ENCODE data around the gene KRT222.

Gene KRT222

DNA sequence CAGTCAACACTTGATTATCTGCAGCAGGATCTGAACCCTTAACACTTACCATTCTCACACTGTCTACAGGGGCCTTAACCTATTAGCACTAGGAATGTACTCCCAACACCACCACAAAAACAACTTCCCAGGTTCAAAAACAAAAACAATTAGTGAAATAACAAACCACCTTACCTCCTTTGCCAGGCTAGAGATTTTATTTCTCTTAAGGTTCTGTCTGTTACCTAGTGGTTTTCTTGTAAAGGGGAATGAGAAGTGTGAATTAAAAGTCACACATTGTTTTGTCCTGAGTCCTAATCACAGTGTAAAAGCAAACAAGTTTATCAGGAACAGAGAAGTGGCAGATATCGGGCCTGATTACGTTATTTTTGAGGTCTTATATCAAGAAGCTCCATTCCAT lies 27.0 kb downstream of the KRT222 start:
- no peak overlapping the region for H3K27ac ChIP-seq
- H3K4me2 ChIP-seq: no peak overlapping the region
- no peaks in the 10 kb centered on the region for H3K4me1 ChIP-seq
- no peak for TF ChIP-seq Cebpa-rat (IDR thresholded peaks at IDR 0.05)
- no peak overlapping the region for H3K4me3 ChIP-seq
- peaks cover 99% of the 10 kb centered on the region for H3K36me3 ChIP-seq
- H3K9me3 ChIP-seq: no peaks in the 10 kb centered on the region
- H4K20me1 ChIP-seq: peaks cover 64% of the 10 kb centered on the region
- H3K9ac ChIP-seq: no peak overlapping the region
- H3K27me3 ChIP-seq: no peaks in the 10 kb centered on the region

DNA sequence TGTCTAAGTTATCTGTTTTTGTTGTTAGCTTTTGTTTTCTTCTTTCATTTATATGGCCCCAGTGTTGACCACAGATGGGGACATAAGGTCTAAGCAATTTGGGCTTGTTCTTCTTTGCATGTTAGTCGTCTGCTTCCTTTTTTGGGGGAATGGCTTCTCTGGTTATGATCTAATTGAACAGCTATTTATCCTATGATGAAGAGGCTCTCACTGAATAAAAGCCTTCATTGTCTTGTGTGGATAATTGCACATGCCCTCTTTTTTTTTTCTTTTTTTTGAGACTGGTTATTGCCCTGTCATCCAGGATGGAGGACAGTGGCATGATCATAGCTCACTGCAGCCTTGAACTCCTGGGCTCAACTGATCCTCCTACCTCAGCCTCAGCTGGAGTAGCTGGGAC lies 31.1 kb downstream of the KRT222 start:
- H3K9ac ChIP-seq: no peak overlapping the region

DNA sequence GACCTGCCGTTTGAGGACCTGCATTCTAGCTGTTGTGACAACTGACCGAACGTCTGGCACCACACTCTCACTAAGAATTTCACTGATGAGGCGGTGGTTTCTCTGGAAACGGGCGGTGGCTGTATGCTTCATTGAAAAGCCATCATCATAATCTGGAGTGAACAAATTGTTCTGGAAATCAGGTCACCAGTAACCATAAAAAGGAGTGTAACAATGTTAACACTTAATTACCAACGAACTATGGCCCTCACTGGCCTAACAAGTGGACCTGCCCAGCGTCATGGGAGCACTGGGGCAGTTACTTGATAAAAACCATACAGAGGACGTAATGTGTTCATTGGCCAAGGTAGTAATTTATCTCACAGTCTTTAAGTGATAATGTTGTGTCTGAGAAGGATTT lies 32.8 kb downstream of the KRT222 start:
- H3K36me3 ChIP-seq: peaks cover 98% of the 10 kb centered on the region
- H4K20me1 ChIP-seq: peaks cover 10% of the 10 kb centered on the region
- H3K4me1 ChIP-seq: no peaks in the 10 kb centered on the region
- H3K9ac ChIP-seq: no peak overlapping the region
- H3K4me2 ChIP-seq: no peak overlapping the region
- H3K4me3 ChIP-seq: no peak overlapping the region
- TF ChIP-seq Cebpa-rat (IDR thresholded peaks at IDR 0.05): no peak
- H3K27ac ChIP-seq: no peak overlapping the region
- no peaks in the 10 kb centered on the region for H3K27me3 ChIP-seq
- no peaks in the 10 kb centered on the region for H3K9me3 ChIP-seq

More for the DNA sequence above, 31.1 kb downstream of the KRT222 start:
- H4K20me1 ChIP-seq: peaks cover 26% of the 10 kb centered on the region
- no peak overlapping the region for H3K4me3 ChIP-seq
- no peaks in the 10 kb centered on the region for H3K4me1 ChIP-seq
- H3K9me3 ChIP-seq: no peaks in the 10 kb centered on the region
- no peak overlapping the region for H3K4me2 ChIP-seq
- H3K27ac ChIP-seq: no peak overlapping the region
- peaks cover 98% of the 10 kb centered on the region for H3K36me3 ChIP-seq
- H3K27me3 ChIP-seq: no peaks in the 10 kb centered on the region
- TF ChIP-seq Cebpa-rat (IDR thresholded peaks at IDR 0.05): no peak

DNA sequence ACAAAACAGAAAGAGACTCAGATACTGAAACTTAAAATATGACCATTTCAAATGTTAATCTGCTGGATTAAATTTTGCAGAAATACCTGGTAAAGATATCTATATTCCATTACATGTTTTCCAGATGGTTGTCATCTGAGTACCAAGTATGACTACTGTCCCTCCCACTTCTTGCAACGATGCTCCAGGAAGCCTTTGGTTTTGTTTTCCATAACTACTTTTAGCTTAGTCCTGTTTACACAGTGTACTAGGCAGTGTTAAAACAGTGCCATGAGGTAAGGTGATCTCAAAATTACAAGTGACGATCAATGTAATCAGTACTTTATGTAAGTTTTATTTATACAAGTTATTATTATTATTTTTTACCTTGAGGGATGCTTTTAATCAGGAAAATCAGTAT lies 35.1 kb downstream of the KRT222 start:
- H3K4me1 ChIP-seq: peaks cover under 1% of the 10 kb centered on the region; the same call in 1 of the 2 replicates
- H3K27me3 ChIP-seq: no peaks in the 10 kb centered on the region
- H4K20me1 ChIP-seq: peaks cover 9% of the 10 kb centered on the region; the same call in 1 of the 2 replicates
- H3K27ac ChIP-seq: no peak overlapping the region
- no peak for TF ChIP-seq Cebpa-rat (IDR thresholded peaks at IDR 0.05)
- H3K4me3 ChIP-seq: no peak overlapping the region
- H3K36me3 ChIP-seq: peaks cover 82% of the 10 kb centered on the region
- no peak overlapping the region for H3K9ac ChIP-seq
- no peak overlapping the region for H3K4me2 ChIP-seq
- no peaks in the 10 kb centered on the region for H3K9me3 ChIP-seq

DNA sequence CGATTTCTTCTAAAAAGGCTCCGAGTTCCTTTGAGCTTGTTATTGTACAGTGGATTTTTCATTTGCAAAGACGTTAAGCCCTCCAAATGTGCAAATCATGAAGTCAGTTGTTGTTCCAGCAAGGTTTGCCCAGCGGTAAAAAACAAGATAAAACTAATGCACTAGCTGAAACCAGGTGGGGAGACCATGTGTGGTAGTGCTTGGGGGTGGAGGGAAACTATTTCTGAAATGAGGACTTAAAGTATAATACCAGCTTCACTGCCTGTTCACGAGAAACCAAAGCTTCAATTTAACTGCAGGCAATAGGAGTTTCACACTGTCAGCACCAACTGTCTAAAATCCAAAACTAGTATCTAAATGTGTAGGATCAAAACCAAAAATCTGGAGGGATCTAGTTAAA lies 39.7 kb downstream of the KRT222 start:
- Histone ChIP-seq H3K36me3 (peaks cover 36% of the 10 kb centered on the region), H3K4me3 (no peak overlapping the region), H3K27ac (no peak overlapping the region), H3K4me2 (no peak overlapping the region), H4K20me1 (no peaks in the 10 kb centered on the region), H3K27me3 (no peaks in the 10 kb centered on the region), H3K9ac (no peak overlapping the region), H3K9me3 (no peaks in the 10 kb centered on the region), H3K4me1 (peaks cover 46% of the 10 kb centered on the region)
- no peak for TF ChIP-seq Cebpa-rat (IDR thresholded peaks at IDR 0.05)

DNA sequence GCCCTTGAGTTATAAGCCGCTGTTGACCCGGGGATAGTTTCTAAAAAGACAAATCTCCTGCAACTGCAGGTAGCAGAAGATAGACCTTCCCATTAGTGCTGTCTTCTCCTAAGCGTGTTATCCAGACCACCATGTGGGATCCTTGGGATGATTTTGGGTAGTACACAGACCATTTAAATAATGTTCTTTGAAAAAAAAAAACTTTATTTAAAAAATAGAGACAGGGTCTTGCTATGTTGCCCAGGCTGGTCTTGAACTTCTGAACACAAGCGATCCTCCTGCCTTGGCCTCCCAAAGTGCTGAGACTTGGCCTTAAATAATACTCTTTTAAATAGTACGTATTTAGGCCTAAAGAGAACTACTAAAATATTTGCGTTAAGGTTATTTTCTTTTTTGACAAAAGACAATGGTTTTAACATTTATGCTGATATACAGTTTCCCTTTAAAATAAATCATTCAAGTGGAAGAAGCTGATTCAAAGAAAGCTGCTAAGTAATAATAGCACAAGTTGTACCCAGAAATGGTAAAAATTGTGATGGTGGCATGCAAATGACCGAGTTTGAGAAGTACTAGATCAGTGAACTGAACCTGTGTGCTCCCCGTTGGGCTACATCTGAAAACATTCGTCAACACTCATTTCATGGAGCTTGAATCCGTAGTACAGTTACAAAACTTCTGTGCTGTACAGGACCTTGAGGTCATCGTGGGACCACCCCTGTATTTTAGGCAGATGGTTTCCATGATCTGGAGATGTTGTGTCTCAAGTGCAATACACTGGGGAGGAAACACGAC lies 41.4 kb downstream of the KRT222 start:
- TF ChIP-seq Cebpa-rat (IDR thresholded peaks at IDR 0.05): no peak
- H3K27me3 ChIP-seq: no peaks in the 10 kb centered on the region
- no peak overlapping the region for H3K27ac ChIP-seq
- H4K20me1 ChIP-seq: no peaks in the 10 kb centered on the region
- peaks cover 61% of the 10 kb centered on the region for H3K4me1 ChIP-seq
- H3K9me3 ChIP-seq: no peaks in the 10 kb centered on the region
- H3K4me3 ChIP-seq: no peak overlapping the region
- peaks cover 20% of the 10 kb centered on the region for H3K36me3 ChIP-seq
- H3K4me2 ChIP-seq: peak overlapping the region; percentile 74
- no peak overlapping the region for H3K9ac ChIP-seq

DNA sequence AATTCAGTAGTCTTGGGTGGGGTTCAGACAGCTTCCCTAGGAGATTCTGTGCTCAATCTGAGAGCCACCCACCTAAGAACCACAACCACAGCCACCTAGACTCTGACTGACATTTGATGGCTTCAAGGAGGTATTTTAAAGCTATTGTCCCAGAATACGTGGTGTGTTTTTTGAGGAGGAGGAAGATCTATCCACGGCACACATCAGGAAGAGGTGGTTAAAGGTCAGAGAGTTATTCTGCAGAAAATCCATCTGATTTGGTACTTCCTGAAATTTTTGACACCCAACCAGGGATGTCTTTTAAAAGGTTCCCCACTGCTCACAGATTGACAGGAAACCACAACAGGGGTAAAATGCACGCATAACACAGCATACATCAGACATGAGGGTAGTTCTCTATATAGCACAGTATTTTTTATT lies 42.5 kb downstream of the KRT222 start:
- TF ChIP-seq Cebpa-rat (IDR thresholded peaks at IDR 0.05): no peak
- no peak overlapping the region for H3K4me3 ChIP-seq
- peaks cover 61% of the 10 kb centered on the region for H3K4me1 ChIP-seq
- H3K36me3 ChIP-seq: peaks cover 10% of the 10 kb centered on the region; the same call in 1 of the 2 replicates
- H3K27ac ChIP-seq: no peak overlapping the region
- no peak overlapping the region for H3K9ac ChIP-seq
- no peaks in the 10 kb centered on the region for H4K20me1 ChIP-seq
- H3K4me2 ChIP-seq: peak overlapping the region; percentile 74
- H3K27me3 ChIP-seq: no peaks in the 10 kb centered on the region
- no peaks in the 10 kb centered on the region for H3K9me3 ChIP-seq

DNA sequence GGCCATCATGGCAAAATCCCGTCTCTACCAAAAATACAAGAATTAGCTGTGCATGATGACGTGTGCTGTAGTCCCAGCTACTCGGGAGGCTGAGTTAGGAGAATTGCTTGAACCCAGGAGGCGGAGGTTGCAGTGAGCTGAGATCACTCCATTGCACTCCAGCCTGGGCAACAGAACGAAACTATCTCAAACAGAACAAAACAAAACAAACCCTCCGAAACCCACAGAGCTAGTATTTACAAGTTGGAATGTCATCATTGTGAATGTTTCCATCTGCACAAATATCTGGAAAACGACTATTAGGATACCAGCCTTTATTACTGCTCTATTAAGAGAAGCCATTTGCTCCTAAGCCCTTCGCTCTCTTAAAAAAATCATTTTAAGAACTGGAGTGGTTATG lies 43.4 kb downstream of the KRT222 start:
- Histone ChIP-seq H3K36me3 (0 out of 2 replicates have a peak, but pooled peaks cover 4% of the 10 kb centered on the region), H3K27me3 (no peaks in the 10 kb centered on the region), H4K20me1 (no peaks in the 10 kb centered on the region), H3K9ac (no peak overlapping the region), H3K9me3 (no peaks in the 10 kb centered on the region), H3K27ac (no peak overlapping the region), H3K4me3 (no peak overlapping the region), H3K4me1 (peaks cover 61% of the 10 kb centered on the region), H3K4me2 (no peak overlapping the region)
- TF ChIP-seq Cebpa-rat (IDR thresholded peaks at IDR 0.05): no peak

DNA sequence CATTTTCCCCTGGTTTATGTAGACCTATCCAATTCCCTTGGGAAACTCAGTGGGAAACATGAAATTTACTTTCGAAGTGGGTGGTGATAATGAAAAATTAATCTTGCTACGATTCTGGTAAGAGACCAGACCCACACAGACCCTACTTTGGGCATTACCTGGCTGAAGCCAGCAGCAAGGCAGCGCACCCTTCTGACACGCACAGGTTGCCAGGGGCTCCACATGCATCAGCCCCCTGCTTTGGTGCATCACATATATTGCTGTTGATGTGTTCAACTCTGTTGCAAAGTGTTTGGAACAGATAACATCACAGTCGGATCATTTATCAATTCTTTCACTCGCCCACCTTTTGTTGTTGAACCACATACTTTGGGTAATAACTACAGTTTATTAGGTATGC lies 44.0 kb downstream of the KRT222 start:
- no peaks in the 10 kb centered on the region for H4K20me1 ChIP-seq
- H3K9me3 ChIP-seq: no peaks in the 10 kb centered on the region
- peaks cover 64% of the 10 kb centered on the region for H3K4me1 ChIP-seq
- H3K4me2 ChIP-seq: no peak overlapping the region
- no peaks in the 10 kb centered on the region for H3K36me3 ChIP-seq
- no peak overlapping the region for H3K9ac ChIP-seq
- no peak overlapping the region for H3K27ac ChIP-seq
- TF ChIP-seq Cebpa-rat (IDR thresholded peaks at IDR 0.05): no peak
- H3K27me3 ChIP-seq: no peaks in the 10 kb centered on the region
- no peak overlapping the region for H3K4me3 ChIP-seq

DNA sequence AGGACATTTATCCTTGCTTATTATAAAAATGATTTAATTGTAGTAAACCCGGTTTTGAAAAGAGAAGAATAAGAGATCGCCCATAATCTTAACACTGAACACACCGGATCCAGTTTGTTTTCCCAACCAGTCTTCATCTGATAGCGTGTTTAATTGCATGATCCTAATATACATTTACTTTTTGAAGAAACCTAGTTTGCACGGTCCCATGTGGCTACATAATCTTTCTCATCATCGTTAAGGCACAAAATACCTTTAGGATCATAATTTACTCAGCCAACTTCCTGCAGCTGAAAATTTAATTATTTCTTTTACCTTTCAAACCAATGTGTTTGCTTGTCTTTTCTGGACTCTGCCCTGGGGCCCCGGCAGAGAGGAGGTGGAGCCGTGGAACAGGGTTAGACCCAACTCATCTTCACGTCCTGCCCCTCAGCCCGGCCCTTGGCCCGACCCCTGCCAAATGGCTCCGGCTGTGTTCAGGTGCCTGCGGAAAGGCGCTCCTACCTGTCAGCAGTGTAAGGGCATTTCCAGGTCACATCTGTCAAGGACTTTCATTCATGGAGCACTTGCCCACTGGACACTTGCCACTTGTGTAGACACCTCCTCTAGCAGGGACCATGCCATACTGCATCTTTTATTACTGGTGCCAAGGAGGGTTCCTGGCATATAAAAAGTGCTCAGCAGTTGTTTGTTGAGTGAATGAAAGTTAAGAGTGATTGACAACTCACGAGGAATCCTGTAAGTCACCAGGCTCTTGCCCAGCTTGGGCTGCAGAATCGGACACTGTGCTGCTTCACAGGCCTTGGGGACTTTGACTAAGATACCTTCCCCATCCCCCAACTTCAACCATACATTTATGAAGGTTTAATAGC lies 46.0 kb downstream of the KRT222 start:
- H3K9ac ChIP-seq: no peak overlapping the region
- H3K4me2 ChIP-seq: peak overlapping the region; percentile 40; the same call in 1 of the 2 replicates
- H3K4me3 ChIP-seq: no peak overlapping the region
- H3K27me3 ChIP-seq: no peaks in the 10 kb centered on the region
- peaks cover 73% of the 10 kb centered on the region for H3K4me1 ChIP-seq
- TF ChIP-seq Cebpa-rat (IDR thresholded peaks at IDR 0.05): no peak
- no peak overlapping the region for H3K27ac ChIP-seq
- H3K36me3 ChIP-seq: no peaks in the 10 kb centered on the region
- no peaks in the 10 kb centered on the region for H3K9me3 ChIP-seq
- no peaks in the 10 kb centered on the region for H4K20me1 ChIP-seq
